Fibroblast of lung (primary cell): ENCODE measurements around the gene PLCXD1. TPM values are rescaled to one million over a fixed set of nuclear protein-coding genes. Genes with fewer than 3 reads are reported as not detected.

Source experiments
- DNase-seq, 2 donors: peaks; one replicate each; pipeline versions ENCODE4 v3.0.0 to v3.0.0-alpha.2; 2010; ENCODE audit warnings: low read depth in 2 of 2
- H2AFZ ChIP-seq: 2 replicates; pipeline ENCODE4 v1.5.1; 2012; ENCODE audit warnings: low read length, control low read depth, inconsistent platforms
- H3K27ac ChIP-seq: 2 replicates; pipeline ENCODE4 v1.5.1; 2011; ENCODE audit warnings: low read length, control low read depth; ENCODE audit not compliant: insufficient read depth
- H3K27me3 ChIP-seq: 2 replicates; pipeline ENCODE4 v1.5.1; 2011; ENCODE audit warnings: mild to moderate bottlenecking, low read length; ENCODE audit not compliant: control insufficient read depth, insufficient read depth
- H3K36me3 ChIP-seq: 2 replicates; pipeline ENCODE4 v1.5.1; 2011; ENCODE audit warnings: low read length; ENCODE audit not compliant: control insufficient read depth, insufficient read depth
- H3K4me1 ChIP-seq: 2 replicates; pipeline ENCODE4 v1.5.1; 2011; ENCODE audit warnings: low read length; ENCODE audit not compliant: control insufficient read depth, insufficient read depth; ENCODE audit errors: extremely low read depth
- H3K4me2 ChIP-seq: 2 replicates; pipeline ENCODE4 v1.5.1; 2011; ENCODE audit warnings: low read length, control low read depth; ENCODE audit not compliant: insufficient read depth; ENCODE audit errors: extremely low read depth
- H3K4me3 ChIP-seq, 4 experiments: fragments of 200-600 bp in 1 of 4; sonication (generic) in 1 of 4; replicated peaks in 1 of 4; 2 replicates each; pipeline ENCODE4 v1.5.1; 2011 to 2016; ENCODE audit warnings: low read length in 4 of 4, low read depth in 3 of 4, mild to moderate bottlenecking in 3 of 4, control low read depth in 2 of 4, inconsistent platforms in 1 of 4, mixed read lengths in 1 of 4; ENCODE audit not compliant: insufficient read depth in 1 of 4; ENCODE audit errors: control extremely low read depth in 1 of 4
- H3K79me2 ChIP-seq: 2 replicates; pipeline ENCODE4 v1.5.1; 2012; ENCODE audit warnings: mild to moderate bottlenecking, low read length, inconsistent platforms; ENCODE audit not compliant: control insufficient read depth, insufficient read depth
- H3K9ac ChIP-seq: 2 replicates; pipeline ENCODE4 v1.5.1; 2011; ENCODE audit warnings: mild to moderate bottlenecking, low read length, control low read depth; ENCODE audit not compliant: insufficient read depth
- H3K9me3 ChIP-seq: 2 replicates; pipeline ENCODE4 v1.5.1; 2012; ENCODE audit warnings: low read depth, low read length; ENCODE audit not compliant: control insufficient read depth, insufficient read depth
- H4K20me1 ChIP-seq: 2 replicates; pipeline ENCODE4 v1.5.1; 2011; ENCODE audit warnings: low read length; ENCODE audit not compliant: control insufficient read depth, insufficient read depth; ENCODE audit errors: extremely low read depth
- EZH2 ChIP-seq: IDR thresholded peaks from 2 replicates; pipeline ENCODE4 v1.5.1; 2012; ENCODE audit warnings: low read length, control low read depth, mild to moderate bottlenecking; ENCODE audit errors: missing control alignments
- polyA plus RNA-seq, 2 donors: library from polyadenylated mRNA; depleted of rRNA in 1 of 2; stranded (reverse) in 1 of 2; unstranded in 1 of 2; fragments of >200 nt; gene quantifications; 2 replicates each; pipeline ENCODE4 v1.2.1, GENCODE V29; 2011 to 2012; ENCODE audit warnings: missing spikeins in 1 of 2
- total RNA-seq: library from RNA; depleted of rRNA; stranded (reverse); fragments of >200 nt; gene quantifications from 2 replicates; pipeline ENCODE4 v1.2.1, GENCODE V29; 2014
- TF ChIP-seq, protein P1 (sequence below), 2 donors: IDR thresholded peaks in 1 of 2; conservative IDR thresholded peaks in 1 of 2; 1 replicate in 1 of 2; 2 replicates in 1 of 2; pipeline ENCODE4 v1.5.1; 2011 to 2012; ENCODE audit warnings: low read length in 2 of 2, control low read depth in 1 of 2, inconsistent platforms in 1 of 2, low read depth in 1 of 2, mild to moderate bottlenecking in 1 of 2

The PLCXD1 gene
- total and polyA plus RNA-seq, 2 donors (not counting 1 experiment from before 2014, with no cell fraction given) = 4.3 to 10.9 TPM

DNA sequence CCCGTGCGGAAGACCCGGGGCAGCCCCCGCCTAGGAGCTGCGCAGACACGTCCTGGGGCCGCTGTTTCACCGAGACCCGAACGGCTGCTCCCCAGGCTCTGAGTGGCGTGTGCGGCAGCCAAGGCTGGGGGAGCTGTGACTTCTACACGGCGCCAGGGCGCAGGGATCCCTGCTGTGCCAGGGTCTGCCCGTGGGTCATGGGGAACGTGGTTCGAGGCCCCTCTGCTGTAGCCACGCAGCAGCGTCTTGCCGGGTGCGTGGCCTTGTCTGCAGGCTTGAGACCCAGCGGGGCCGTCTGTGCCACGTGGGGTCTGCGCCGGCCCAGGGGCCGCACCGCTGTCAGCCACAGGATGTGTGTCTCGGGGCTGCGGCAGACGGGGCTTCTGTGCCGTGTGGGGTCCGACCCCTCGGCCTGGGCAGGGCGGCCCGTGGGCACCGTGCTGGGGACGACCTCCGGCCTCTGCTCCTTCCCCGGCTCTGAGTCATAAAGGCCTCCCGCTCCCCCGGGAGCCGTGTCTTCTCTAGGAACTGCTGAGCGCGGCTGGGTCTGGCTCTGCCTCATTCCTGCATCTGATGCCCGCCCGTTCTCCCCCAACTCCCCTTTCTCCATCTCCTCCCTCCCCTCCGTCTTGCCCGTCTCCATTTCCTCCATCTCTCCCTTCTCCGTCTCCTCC is 50.1 kb downstream of the PLCXD1 start:
- Histone ChIP-seq H3K9ac (no peak overlapping the region), H3K79me2 (no peaks in the 10 kb centered on the region), H3K36me3 (peaks cover 1% of the 10 kb centered on the region), H2AFZ (no peak overlapping the region), H3K4me3 (peak overlapping the region in 1 of 4 experiments; percentile 17), H3K27me3 (no peaks in the 10 kb centered on the region), H3K4me1 (peaks cover 2% of the 10 kb centered on the region), H3K9me3 (no peaks in the 10 kb centered on the region), H3K27ac (no peak overlapping the region), H4K20me1 (no peaks in the 10 kb centered on the region), H3K4me2 (peak overlapping the region; percentile 4)
- DNase-seq = peak; percentile 33
- TF ChIP-seq, protein P1, sequence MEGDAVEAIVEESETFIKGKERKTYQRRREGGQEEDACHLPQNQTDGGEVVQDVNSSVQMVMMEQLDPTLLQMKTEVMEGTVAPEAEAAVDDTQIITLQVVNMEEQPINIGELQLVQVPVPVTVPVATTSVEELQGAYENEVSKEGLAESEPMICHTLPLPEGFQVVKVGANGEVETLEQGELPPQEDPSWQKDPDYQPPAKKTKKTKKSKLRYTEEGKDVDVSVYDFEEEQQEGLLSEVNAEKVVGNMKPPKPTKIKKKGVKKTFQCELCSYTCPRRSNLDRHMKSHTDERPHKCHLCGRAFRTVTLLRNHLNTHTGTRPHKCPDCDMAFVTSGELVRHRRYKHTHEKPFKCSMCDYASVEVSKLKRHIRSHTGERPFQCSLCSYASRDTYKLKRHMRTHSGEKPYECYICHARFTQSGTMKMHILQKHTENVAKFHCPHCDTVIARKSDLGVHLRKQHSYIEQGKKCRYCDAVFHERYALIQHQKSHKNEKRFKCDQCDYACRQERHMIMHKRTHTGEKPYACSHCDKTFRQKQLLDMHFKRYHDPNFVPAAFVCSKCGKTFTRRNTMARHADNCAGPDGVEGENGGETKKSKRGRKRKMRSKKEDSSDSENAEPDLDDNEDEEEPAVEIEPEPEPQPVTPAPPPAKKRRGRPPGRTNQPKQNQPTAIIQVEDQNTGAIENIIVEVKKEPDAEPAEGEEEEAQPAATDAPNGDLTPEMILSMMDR (conservative IDR thresholded peaks at IDR 0.05 in 1 of 2, IDR thresholded peaks at IDR 0.05 in 1 of 2; ENCODE audit: low read depth in 1 of 2, low read length in 2 of 2) = no peak
- no peak for TF ChIP-seq EZH2

DNA sequence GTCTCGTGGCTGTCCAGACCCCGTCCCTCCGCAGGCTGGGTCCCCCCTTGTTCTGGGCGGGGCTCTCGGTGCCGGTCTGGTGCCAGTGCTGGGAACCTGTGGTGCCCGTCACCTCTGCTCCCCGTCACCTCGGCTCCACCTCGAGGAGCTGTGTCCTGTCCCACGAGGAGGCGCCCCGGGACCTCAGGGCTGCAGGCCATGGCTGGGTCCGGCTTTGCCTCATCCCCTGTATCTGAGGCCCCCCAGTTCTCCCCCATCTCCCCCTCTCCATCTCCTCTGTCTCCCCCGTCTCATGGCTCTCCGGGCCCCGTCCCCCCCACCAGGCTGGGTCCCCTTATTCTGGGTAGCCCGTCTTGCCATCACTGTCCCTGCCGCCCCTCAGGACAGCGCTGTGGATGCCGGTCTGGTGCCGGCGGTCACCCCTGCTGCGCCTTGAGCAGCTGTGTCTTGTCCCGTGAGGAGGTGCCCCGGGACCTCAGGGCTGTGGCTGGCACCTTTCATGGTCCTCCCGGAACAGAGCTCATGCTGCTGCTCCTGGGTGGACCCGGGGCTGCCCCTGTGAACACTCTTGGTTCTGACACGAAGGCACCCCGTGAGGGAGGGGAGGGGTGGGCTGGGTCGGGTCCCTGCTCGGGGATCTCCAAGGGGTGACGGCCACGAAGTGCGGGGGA is 50.8 kb downstream of the PLCXD1 start:
- Histone ChIP-seq H3K27me3 (no peaks in the 10 kb centered on the region), H3K27ac (no peak overlapping the region), H2AFZ (no peak overlapping the region), H3K9me3 (no peaks in the 10 kb centered on the region), H3K4me2 (no peak overlapping the region), H3K36me3 (peaks cover 1% of the 10 kb centered on the region), H3K4me1 (peaks cover 2% of the 10 kb centered on the region), H4K20me1 (no peaks in the 10 kb centered on the region), H3K4me3 (no peak overlapping the region), H3K79me2 (no peaks in the 10 kb centered on the region), H3K9ac (no peak overlapping the region)
- TF ChIP-seq, protein P1 (conservative IDR thresholded peaks at IDR 0.05 in 1 of 2, IDR thresholded peaks at IDR 0.05 in 1 of 2; ENCODE audit: low read depth in 1 of 2, low read length in 2 of 2) = no peak
- TF ChIP-seq EZH2 = no peak
- no peak for DNase-seq

DNA sequence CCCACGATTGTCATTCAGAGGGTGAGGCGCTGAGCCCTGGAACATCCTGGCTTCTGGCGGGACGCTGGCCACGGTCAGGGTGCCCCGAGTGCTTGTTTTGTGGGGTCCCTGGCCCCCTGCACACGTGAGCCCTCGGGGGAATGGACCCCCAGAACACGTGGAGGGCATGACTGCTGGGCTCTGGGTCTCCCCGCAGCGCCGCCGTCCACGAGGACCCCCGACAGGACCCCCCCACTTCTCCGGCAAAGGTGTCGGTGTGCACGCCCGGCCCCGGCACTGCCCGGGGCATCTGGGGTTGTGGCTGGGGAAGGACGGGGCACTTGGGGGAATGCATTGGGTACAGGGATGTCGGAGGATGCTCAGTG is 51.3 kb downstream of the PLCXD1 start:
- H3K4me1 ChIP-seq = peaks cover 2% of the 10 kb centered on the region
- no peak for DNase-seq
- H3K9ac ChIP-seq = no peak overlapping the region
- H3K4me2 ChIP-seq = no peak overlapping the region
- TF ChIP-seq, protein P1 (conservative IDR thresholded peaks at IDR 0.05 in 1 of 2, IDR thresholded peaks at IDR 0.05 in 1 of 2; ENCODE audit: low read depth in 1 of 2, low read length in 2 of 2) = no peak
- TF ChIP-seq EZH2 = no peak
- H2AFZ ChIP-seq = no peak overlapping the region
- no peaks in the 10 kb centered on the region for H4K20me1 ChIP-seq
- no peaks in the 10 kb centered on the region for H3K79me2 ChIP-seq
- H3K36me3 ChIP-seq = peaks cover 1% of the 10 kb centered on the region
- H3K9me3 ChIP-seq = no peaks in the 10 kb centered on the region
- no peak overlapping the region for H3K4me3 ChIP-seq
- no peaks in the 10 kb centered on the region for H3K27me3 ChIP-seq
- H3K27ac ChIP-seq = no peak overlapping the region
